Fibroblast of mammary gland (primary cell): ENCODE data around the gene SPIB.
A peak's percentile ranks its signal among the peaks of the same experiment; 100 is the strongest.

Experiments
- DNase-seq: peaks from one replicate; pipeline ENCODE4 v3.0.0-alpha.2; 2010; ENCODE audit warnings: low read depth
- H3K4me3 ChIP-seq: 2 replicates; pipeline ENCODE4 v1.5.1; 2011; ENCODE audit warnings: low read depth, mild to moderate bottlenecking, low read length, moderate library complexity; ENCODE audit not compliant: control insufficient read depth
- TF ChIP-seq, protein P1 (sequence below): conservative IDR thresholded peaks from 2 replicates; pipeline ENCODE4 v1.5.1; 2011; ENCODE audit warnings: low read depth, low read length, inconsistent platforms; ENCODE audit not compliant: control insufficient read depth, insufficient read depth

The SPIB gene

GRCh38 chr19:50427318-50427925 is 8.7 kb downstream of the SPIB start:
- H3K4me3 ChIP-seq: peak overlapping the region; percentile 7
- TF ChIP-seq, protein P1, sequence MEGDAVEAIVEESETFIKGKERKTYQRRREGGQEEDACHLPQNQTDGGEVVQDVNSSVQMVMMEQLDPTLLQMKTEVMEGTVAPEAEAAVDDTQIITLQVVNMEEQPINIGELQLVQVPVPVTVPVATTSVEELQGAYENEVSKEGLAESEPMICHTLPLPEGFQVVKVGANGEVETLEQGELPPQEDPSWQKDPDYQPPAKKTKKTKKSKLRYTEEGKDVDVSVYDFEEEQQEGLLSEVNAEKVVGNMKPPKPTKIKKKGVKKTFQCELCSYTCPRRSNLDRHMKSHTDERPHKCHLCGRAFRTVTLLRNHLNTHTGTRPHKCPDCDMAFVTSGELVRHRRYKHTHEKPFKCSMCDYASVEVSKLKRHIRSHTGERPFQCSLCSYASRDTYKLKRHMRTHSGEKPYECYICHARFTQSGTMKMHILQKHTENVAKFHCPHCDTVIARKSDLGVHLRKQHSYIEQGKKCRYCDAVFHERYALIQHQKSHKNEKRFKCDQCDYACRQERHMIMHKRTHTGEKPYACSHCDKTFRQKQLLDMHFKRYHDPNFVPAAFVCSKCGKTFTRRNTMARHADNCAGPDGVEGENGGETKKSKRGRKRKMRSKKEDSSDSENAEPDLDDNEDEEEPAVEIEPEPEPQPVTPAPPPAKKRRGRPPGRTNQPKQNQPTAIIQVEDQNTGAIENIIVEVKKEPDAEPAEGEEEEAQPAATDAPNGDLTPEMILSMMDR: no peak
- no peak for DNase-seq

DNA sequence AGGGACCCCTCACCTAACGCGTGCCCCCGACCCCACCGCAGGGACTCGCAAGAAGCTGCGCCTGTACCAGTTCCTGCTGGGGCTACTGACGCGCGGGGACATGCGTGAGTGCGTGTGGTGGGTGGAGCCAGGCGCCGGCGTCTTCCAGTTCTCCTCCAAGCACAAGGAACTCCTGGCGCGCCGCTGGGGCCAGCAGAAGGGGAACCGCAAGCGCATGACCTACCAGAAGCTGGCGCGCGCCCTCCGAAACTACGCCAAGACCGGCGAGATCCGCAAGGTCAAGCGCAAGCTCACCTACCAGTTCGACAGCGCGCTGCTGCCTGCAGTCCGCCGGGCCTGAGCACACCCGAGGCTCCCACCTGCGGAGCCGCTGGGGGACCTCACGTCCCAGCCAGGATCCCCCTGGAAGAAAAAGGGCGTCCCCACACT is 9.3 kb downstream of the SPIB start:
- TF ChIP-seq, protein P1: no peak
- peak; percentile 70 for DNase-seq
- peak overlapping the region; percentile 7 for H3K4me3 ChIP-seq

DNA sequence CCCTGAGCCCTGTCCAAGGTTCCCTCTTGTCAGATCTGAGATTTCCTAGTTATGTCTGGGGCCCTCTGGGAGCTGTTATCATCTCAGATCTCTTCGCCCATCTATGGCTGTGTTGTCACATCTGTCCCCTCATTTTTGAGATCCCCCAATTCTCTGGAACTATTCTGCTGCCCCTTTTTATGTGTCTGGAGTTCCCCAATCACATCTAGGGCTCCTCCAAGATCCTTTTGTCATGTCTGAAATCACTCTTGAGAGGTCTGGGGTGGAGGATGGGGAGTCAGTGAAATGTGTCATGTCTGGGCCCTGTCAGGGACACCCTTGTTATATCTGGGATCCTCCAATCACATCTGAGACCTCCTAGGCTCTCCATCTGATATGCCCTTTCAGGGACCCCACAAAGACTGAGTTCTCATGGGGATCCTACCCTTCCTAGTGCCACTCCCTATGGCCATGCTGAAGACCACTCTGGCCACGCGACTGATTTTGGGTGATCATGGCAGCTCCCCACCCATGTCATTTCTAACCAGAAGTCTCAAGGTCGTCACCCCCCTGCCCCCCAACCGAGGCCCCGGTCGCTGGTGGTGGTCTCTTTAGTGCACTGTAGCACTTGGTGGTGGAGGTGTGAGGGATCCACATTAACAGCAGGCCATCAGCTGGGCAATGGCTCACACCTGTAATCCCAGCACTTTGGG is 10.2 kb downstream of the SPIB start:
- no peak for DNase-seq
- no peak overlapping the region for H3K4me3 ChIP-seq
- TF ChIP-seq, protein P1: no peak

GRCh38 chr19:50430888-50431342 is 12.2 kb downstream of the SPIB start:
- TF ChIP-seq, protein P1: no peak
- H3K4me3 ChIP-seq: peak overlapping the region; percentile 46
- no peak for DNase-seq

DNA sequence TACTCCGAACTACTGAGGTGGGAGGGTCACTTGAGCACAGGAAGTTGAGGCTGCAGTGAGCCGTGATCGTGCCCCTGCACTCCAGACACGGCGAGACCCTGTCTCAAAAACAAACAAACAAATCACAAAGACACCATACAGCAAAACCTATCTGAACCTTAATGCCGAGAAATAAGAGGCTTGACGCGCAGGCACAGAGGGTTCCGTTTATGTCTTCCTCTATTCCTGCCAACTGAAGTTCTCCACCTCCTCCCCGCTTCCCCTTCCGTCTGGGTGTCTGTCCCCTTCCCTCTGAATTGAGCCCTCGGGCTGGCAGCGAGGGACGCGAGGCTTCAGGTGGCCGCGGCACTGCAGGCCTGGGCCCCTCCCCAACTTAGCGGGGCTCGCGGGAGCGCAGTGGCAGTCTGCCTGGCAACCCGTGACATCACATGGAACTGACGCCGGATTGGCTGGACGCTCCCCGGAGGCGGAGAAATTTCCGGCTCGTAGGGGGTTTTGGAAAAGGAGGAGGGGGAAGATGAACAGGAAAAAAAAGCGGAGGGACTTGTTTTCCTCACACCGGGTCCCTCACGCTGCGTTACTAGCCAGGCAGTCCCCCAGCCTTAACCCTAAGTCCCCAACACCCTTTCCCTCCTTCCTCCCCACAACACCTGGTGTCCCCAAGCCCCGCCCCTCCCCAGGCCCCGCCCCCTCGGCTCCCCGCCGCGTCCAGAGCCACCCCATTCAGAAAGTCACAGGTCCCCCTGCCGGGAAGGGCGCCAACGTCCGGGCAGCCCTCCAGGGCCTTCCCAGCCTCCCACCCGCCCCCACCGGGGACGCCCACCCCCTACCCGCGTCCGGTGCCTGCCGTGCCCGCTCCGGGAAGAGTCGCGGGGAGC is 12.8 kb downstream of the SPIB start:
- H3K4me3 ChIP-seq: peak overlapping the region; percentile 46
- TF ChIP-seq, protein P1: no peak
- peak; percentile 41 for DNase-seq

- no peak for DNase-seq
- peak within 1 kb of the TSS; percentile 46 for H3K4me3 ChIP-seq
- TF ChIP-seq, protein P1: no peak
Measured at GRCh38 chr19:50432221-50433028, 13.7 kb downstream of the SPIB start, which contains the start of gene MYBPC2. Gene MYBPC2, plus strand, starts transcription at chr19:50432892. Its CDS starts 62 bp downstream, at chr19:50432954.
